GM19025 (cell line): Measurements from ENCODE around the gene MED27.

Source experiments
- ATAC-seq: cut with Tn5 transposase; IDR thresholded peaks from one replicate; pipeline ENCODE4 v1.9.1; 2021; ENCODE audit warnings: mild to moderate bottlenecking, low read depth, moderate library complexity; ENCODE audit not compliant: unreplicated experiment

MED27 gene

GRCh38 chr9:132079391-132080091 is at the start of gene MED27:
TSS of gene MED27 (minus strand) at chr9:132079867. CDS start at chr9:132079844, 23 bp downstream.
- ATAC-seq: no peak

DNA sequence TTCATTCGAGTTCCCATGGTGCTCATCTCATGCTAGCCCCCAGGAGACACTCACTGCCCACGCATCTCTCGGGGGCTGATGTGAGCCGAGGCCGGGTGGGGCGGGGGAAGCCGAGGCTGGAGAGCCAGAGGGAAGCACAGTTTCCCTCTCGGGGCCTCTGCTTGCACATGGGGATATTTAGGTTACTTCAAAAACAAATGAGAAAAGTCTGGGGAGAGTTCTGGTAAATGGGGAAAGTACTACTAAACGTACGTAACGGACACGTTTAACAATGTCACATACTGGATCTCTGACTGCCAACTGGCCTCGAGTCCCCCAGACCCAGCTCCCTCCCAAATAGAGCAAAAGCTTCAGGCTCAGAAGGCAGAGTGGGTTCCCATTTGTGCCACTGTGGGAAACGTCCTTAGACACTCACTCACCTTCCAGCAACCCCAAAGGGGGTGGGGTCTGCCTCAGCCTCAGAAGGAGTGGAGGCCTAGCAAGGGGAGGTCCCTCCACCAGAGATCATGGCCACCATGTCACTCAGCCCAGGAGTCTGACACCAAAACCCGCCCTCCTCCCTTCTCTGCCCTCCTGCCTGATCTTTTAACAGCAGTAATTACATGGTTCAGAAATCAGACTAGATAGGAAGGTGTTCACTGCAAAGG is 48.3 kb upstream of the MED27 start:
- ATAC-seq: no peak

- ATAC-seq: no peak
These were observed 47.1 kb upstream of the MED27 start for GRCh38 chr9:132126680-132127236.

- ATAC-seq: no peak
These were observed 46.4 kb upstream of the MED27 start for GRCh38 chr9:132125944-132126679.

DNA sequence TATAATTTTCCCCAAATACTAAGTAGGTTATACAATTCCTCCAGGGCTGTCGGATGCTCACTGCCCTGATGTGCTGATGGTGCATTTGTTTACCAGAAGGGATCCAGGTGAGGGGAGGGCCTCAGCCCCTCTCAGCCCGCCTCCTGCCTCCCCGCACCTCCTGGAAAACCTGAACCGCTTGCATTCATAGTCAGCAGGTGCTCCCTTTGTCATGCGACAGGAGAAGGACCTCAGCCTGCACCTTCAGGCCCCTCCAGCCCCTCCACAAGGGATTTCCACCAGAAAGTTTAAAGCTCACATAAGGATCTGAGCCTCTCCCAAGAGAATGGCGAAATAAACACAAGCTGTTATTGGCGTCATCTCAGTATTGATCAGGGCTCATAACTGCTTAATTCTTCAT is 45.7 kb upstream of the MED27 start:
- no peak for ATAC-seq

DNA sequence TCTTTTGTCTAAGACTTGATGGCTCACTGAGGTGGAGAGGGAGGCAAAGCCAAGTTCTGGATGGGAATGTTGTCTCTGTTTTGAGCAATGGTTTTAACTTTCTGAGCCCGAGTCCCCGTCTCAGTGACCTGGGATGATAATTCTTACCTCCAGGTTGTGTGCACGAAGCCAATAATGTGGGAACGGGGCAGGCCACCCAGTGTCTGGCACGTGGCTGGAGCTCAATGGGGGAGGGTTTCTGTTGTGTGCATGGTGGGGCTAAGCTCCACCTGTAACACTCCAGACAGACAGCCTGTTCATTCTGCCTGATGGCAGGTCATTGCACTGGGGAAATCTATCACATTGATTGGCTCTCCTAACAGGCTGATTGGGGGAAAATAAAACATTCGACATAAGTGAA is 45.1 kb upstream of the MED27 start:
- no peak for ATAC-seq

DNA sequence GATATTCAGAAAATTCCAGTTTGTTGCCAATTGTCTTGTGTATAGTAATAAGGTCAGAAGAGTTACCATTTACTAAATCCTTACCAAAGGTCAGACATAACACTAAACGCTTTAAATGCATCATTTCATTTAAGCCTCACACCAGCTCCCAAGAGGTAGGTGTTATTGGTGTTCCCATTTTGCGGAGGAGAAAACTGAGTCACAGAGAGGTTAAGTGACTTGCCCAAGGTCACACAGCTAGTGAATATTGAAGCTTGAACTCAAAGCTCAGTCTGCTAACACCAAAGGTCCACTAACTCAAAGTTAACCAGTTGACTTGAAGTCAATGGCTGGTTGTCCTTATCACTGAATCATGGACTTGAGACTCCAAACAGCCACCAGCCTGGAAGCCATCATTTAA is 41.4 kb upstream of the MED27 start:
- ATAC-seq: no peak

GRCh38 chr9:132117694-132118093 is 38.0 kb upstream of the MED27 start:
- no peak for ATAC-seq

DNA sequence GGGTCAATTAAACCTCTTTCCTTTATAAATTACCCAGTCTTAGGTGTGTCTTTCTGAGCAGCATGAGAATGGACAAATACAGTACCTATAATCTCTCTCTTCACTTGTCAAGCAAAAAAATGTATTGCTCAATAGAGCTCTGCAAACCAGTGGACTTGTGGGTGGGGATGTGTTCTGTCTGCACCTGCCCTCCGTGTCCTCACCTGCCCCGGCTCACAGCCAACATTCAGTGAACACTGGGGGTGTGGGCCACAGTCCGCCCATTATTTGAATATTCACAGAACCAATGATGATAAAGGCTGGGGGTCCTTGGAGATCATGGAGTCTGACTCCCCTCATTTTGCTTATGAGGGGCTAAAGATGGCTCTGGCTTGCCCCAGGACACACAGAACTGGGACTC is 36.9 kb upstream of the MED27 start:
- ATAC-seq: no peak

DNA sequence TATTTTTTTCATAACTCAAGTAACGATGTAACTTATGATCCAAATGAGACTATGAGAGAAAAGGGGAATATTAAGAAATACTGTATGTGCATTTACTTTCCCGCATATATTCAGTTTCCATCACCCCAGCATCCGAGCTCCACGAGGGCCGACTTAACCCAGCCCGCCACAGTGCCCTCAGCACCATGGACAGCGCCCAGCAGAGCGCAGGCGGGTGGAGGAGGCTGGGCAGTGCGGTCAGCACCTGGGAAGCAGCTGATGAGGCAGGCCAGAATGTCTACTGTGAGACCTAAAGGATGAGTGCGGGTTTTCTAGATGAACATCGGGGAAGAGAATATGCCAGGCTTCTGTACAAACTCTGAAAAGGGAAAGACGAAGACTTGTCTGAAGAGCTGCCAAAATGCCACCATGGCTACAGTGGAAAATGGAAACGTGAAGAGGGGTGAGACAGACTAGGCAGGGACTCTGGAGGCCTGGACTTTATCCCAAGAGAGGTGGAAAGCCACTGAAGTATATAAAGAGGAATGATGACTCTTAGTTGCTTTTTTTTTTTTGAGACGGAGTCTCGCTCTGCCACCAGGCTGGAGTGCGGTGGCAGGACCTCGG is 34.5 kb upstream of the MED27 start:
- no peak for ATAC-seq

DNA sequence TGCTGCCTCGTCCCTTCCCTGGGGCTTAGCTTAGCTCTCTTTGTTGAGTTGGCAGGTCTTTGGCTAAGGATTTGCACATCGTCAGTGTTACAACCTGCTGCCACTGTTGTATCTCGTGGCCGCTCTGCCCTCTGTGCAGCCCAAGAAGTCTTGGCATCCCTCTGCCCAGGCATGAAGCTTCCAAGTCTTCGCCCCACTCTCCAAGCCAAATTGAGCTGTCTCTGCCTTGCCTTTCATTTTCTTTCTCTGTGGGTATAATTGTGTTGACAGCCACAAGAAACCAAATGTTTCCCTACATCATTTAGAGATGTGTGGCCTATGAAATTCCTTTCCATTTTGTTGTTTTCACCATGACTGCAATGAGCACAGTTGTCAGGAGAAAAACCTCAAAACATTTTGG is 29.6 kb upstream of the MED27 start:
- no peak for ATAC-seq

DNA sequence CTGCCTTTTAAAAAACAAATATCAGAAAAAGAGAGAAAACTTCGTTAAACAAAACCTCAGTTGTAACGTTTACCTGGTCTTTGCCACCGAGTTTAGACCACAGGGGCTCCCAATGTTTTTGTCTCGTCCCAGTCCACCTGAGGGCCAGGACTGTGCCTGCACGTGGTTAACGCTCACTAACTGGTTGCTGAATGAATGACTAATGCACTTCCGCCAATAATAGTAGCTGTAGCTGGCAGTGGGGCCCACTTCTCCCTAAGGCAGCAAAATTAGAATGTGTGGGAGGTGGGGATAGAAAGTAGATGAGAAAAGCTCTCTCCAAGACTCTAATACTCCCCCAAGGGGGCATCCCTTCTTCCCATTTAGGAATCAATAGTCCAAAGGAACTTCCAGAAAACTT is 29.1 kb upstream of the MED27 start:
- no peak for ATAC-seq

DNA sequence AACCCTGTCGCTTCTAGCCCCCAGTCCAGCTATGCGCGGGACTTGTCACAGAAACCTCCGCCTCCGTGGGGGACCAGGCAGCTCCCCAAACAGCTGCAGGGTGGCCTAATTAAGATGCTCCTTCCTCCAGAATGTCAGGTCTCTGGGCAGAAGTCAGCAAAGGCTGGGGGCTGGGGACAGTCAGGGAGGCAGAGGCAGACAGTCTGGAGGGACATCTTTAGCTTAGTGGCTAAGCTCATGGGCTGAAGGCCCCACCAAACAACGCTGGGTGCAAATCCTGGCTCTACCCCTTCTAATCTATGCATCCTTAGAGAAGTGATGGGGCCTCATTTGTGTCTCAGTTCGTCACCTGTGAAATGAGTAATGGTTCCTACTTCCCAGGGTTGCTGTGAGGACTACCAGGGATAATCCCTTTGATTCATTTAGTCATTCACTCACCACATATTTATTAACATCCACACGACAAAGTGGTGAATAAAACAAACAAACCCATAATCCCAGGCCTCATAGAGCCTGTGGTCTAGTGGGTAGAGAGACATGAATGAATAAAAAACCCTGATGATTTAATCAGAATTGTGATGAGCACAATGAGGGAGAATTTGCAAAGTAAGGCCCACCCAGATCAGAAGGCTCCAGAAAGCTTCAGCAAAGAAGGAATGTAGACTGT is 20.2 kb upstream of the MED27 start:
- no peak for ATAC-seq

GRCh38 chr9:132099167-132099566 is 19.5 kb upstream of the MED27 start:
- ATAC-seq: no peak

DNA sequence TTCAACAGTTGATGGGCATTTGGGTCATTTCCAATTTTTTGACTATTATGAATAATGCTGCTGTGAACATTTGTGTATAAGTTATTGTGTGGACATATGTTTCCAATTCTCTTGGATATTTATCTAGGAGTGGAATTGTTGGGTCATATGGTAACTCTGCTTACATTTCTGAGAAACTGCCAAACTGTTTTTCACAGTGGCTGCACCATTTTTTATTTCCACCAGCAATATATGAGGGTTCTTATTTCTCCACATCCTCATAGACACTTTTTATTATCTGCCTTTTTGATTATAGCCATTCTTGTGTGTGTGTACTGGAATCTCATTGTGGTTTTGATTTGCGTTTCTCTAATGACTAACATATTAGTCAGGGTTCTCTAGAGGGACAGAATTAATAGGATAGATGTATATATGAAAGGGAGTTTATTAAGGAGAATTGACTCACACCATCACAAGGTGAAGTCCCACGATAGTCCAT is 14.7 kb upstream of the MED27 start:
- ATAC-seq: no peak

DNA sequence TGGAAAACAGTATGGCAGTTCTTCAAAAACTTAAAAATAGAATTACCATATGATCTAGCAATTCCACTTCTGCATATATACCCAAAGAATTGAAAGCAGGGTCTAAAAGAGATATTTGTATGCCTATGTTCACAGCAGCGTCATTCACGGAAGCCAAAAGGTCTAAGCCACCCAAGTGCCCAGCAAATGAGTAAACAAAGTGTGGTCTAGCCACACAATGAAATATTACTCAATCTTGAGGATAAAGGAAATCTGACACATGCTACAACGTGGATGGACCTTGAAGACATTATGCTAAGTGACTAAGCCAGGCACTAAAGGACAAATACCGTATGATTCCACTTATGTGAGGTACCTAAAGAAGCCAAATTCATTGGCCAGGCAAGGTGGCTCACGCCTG is 11.1 kb upstream of the MED27 start:
- no peak for ATAC-seq

DNA sequence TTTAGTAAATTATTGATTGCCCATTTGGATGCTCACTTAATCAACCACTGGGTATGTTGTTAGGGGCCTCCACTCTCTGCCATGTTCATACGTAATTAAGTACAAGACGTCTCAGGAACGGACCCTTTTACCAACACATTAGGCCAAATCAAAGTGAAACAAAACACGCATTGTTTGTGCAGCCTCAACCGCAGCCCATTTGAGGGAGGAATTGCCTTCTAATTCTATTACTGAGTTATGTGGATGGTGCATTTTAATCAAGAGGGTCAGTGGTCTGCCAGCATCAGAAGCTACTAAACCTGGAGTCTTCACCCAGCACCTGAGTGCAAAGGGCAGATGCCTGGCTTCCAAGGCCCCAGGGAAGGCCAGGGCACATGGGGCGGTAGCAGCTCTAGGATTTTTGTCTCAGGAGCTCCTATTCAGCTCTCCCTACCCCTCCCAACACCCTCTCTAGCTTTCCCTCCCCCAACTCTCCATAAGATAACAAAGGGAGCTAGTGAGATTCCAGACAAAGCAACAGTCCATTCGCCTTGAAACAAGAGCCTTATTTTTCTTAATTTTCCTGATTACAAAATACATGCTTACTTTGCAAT is 7.9 kb upstream of the MED27 start:
- no peak for ATAC-seq

DNA sequence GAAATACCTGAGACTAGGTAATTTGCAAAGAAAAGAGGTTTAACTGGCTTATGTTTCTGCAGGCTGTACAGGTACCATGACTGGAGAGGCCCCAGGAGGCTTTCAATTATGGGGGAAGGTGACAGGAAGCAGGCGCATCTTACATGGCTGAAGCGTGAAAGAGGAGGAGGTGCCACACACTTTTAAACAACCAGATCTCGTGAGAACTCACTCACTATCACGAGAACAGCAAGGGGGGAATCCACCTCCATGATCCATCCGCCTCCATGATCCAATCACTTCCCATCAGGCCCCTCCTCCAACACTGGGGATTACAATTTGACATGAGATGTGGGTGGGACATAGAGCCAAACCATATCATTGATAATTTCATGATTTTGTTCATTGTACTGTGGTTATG is 2.5 kb upstream of the MED27 start:
- ATAC-seq: no peak

- ATAC-seq: no peak
These were observed 839 bp downstream of the MED27 start for GRCh38 chr9:132078699-132079356.
